Measurements from ENCODE around the gene LRRK1.
A peak's percentile ranks its signal among the peaks of the same experiment; 100 is the strongest.

The LRRK1 gene

GRCh38 chr15:101027273-101027901, 108.2 kb downstream of the LRRK1 start:
- H3K4me1 ChIP-seq: no peaks in the 10 kb centered on the region
- H3K36me3 ChIP-seq: no peaks in the 10 kb centered on the region
- H3K4me3 ChIP-seq (ENCODE audit: low read depth, low read length): no peak overlapping the region
- peak; percentile 3 for DNase-seq
- no peaks in the 10 kb centered on the region for H3K9me3 ChIP-seq
- no peaks in the 10 kb centered on the region for H3K27me3 ChIP-seq
- no peak for TF ChIP-seq CTCF (IDR thresholded peaks at IDR 0.05; ENCODE audit: low read depth, low read length)

DNA sequence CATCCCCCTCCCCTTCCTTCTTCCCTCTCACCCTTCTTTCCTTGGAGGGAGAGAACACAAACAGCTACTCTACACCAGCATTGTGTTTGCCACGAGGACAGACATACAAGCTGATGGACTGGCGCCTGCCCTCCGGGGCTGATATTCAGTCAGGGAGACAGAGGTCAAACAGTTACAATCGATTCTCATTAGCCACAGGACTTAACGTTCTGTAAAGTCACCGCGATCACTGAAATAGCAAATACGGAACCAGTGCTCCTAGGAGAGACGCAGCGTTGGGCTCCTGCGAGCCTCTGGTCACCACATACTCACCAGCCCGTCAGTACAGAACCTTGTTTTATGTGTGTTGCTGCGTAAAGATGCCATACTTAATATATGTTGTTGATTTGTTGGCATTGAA, 108.8 kb downstream of the LRRK1 start:
- H3K36me3 ChIP-seq: no peaks in the 10 kb centered on the region

DNA sequence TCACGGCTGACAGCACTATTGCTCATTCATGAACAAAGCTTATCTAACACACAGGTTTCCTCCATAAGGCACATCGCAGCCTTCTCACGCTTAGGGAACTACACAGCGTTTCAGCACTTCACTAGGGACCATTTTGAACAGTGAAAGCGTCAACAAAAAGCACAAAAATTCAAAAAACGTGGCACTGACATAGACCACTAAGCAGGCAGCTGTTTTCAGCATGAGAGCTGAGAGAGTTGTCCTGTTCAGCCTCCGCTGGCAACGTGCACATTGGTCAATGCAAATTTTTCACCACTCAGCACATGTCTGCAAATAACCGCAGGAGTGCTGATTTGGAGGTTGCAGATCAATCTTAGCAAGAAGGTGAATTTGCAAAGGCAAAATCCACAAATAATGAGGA, 109.2 kb downstream of the LRRK1 start:
- no peak for DNase-seq
- Histone ChIP-seq H3K36me3 (no peaks in the 10 kb centered on the region), H3K27me3 (no peaks in the 10 kb centered on the region)

More for the DNA sequence above, 108.8 kb downstream of the LRRK1 start:
- no peak for TF ChIP-seq CTCF (IDR thresholded peaks at IDR 0.05; ENCODE audit: low read depth, low read length)
- Histone ChIP-seq H3K4me1 (no peaks in the 10 kb centered on the region), H3K27me3 (no peaks in the 10 kb centered on the region), H3K9me3 (no peaks in the 10 kb centered on the region), H3K4me3 (ENCODE audit: low read depth, low read length) (no peak overlapping the region)
- DNase-seq: no peak

DNA sequence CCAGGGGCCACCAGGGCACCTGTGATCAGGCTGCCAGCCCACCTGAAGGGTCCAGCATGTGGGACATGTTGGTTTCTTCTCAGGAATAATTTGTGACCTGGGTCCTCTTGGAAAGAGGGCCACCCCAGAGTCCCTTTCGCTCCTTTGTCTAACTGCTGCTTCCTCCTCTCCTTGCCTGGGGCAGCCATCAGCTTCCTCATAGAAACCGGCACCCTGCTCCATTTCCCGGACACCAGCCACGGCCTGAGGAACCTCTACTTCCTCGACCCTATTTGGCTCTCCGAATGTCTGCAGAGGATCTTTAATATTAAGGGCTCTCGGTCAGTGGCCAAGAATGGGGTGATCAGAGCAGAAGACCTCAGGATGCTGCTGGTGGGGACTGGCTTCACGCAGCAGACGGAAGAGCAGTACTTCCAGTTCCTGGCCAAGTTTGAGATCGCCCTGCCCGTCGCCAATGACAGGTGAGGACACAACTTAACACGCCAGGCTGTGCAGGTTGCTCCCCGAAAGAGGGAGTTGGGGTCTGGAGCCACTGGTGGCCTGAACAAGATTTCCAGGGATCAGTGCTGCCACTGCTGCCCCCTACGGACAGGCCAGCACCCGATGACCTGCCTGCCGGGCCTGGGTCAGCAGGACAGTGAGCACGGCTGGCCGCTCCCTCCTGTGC, 109.7 kb downstream of the LRRK1 start:
- H3K4me1 ChIP-seq: no peaks in the 10 kb centered on the region
- H3K4me3 ChIP-seq (ENCODE audit: low read depth, low read length): no peak overlapping the region
- no peak for TF ChIP-seq CTCF (IDR thresholded peaks at IDR 0.05; ENCODE audit: low read depth, low read length)
- no peaks in the 10 kb centered on the region for H3K36me3 ChIP-seq
- H3K27me3 ChIP-seq: no peaks in the 10 kb centered on the region
- no peaks in the 10 kb centered on the region for H3K9me3 ChIP-seq
- DNase-seq: peak; percentile 3

More for the DNA sequence above, 109.2 kb downstream of the LRRK1 start:
- TF ChIP-seq CTCF (IDR thresholded peaks at IDR 0.05; ENCODE audit: low read depth, low read length): no peak
- Histone ChIP-seq H3K4me1 (no peaks in the 10 kb centered on the region), H3K9me3 (no peaks in the 10 kb centered on the region), H3K4me3 (ENCODE audit: low read depth, low read length) (no peak overlapping the region)

GRCh38 chr15:101029971-101030661, 111.0 kb downstream of the LRRK1 start:
- no peak for TF ChIP-seq CTCF (IDR thresholded peaks at IDR 0.05; ENCODE audit: low read depth, low read length)
- no peaks in the 10 kb centered on the region for H3K9me3 ChIP-seq
- H3K4me1 ChIP-seq: no peaks in the 10 kb centered on the region
- no peaks in the 10 kb centered on the region for H3K36me3 ChIP-seq
- no peak overlapping the region for H3K4me3 ChIP-seq (ENCODE audit: low read depth, low read length)
- peak; percentile 1 for DNase-seq
- no peaks in the 10 kb centered on the region for H3K27me3 ChIP-seq

DNA sequence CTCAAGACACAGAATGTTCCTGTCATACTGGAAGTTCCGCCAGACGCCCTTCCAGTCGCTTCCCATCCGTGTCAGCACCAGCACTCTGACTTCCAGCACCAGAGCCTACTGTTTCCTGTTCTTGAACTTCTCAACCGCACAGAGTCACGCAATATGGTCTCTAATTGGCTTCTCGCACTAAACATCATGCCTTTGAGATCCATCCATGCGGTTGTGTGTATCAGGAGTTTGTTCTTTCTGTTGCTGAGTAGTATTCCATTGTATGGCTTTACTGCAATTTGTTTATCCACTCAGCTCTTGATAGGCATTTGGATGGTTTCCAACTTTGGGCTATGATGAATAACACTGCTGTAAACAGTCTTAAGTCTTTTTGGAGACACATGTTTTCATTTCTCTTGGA, 112.1 kb downstream of the LRRK1 start:
- H3K4me1 ChIP-seq: no peaks in the 10 kb centered on the region
- TF ChIP-seq CTCF (IDR thresholded peaks at IDR 0.05; ENCODE audit: low read depth, low read length): no peak
- H3K9me3 ChIP-seq: no peaks in the 10 kb centered on the region
- no peaks in the 10 kb centered on the region for H3K27me3 ChIP-seq
- no peaks in the 10 kb centered on the region for H3K36me3 ChIP-seq
- no peak overlapping the region for H3K4me3 ChIP-seq (ENCODE audit: low read depth, low read length)
- peak; percentile 15 for DNase-seq
